DND-41 (cell line): ENCODE results near the gene MCL1.
A peak's percentile ranks its signal among the peaks of the same experiment; 100 is the strongest.
"Not testable (repeated sequence)": the region's sequence is repeated elsewhere in the genome, so short reads cannot be mapped to it uniquely, and the experiment has no call there.

ENCODE experiments used
- ATAC-seq: fragments of 200-7000 bp; cut with Tn5 transposase; 3 replicates; pipeline ENCODE4 v1.9.1; 2021; ENCODE audit warnings: low read depth; ENCODE audit not compliant: insufficient read depth
- DNase-seq: peaks from one replicate; pipeline ENCODE4 v3.0.0-alpha.2; 2020
- H2AFZ ChIP-seq: 2 replicates; pipeline ENCODE4 v1.6.0; 2012; ENCODE audit warnings: low read depth, low read length
- H3K27ac ChIP-seq: 2 replicates; pipeline ENCODE4 v1.5.1; 2012; ENCODE audit warnings: low read length, inconsistent platforms
- H3K27me3 ChIP-seq: fragments of 200-600 bp; sonication (generic); 2 replicates; pipeline ENCODE4 v1.6.0; 2012; ENCODE audit warnings: low read length, mild to moderate bottlenecking, inconsistent platforms; ENCODE audit not compliant: insufficient read depth, poor library complexity
- H3K36me3 ChIP-seq: 2 replicates; pipeline ENCODE4 v1.5.1; 2012; ENCODE audit warnings: low read length, inconsistent platforms; ENCODE audit not compliant: insufficient read depth
- H3K4me1 ChIP-seq: 2 replicates; pipeline ENCODE4 v1.5.1; 2012; ENCODE audit warnings: mild to moderate bottlenecking, low read length; ENCODE audit not compliant: insufficient read depth
- H3K4me2 ChIP-seq: 2 replicates; pipeline ENCODE4 v1.6.0; 2012; ENCODE audit warnings: mild to moderate bottlenecking, moderate library complexity, low read length, inconsistent platforms; ENCODE audit not compliant: insufficient read depth
- H3K4me3 ChIP-seq, 2 experiments: fragments of 200-600 bp in 1 of 2; shearing (Covaris generic) in 1 of 2; 2 replicates each; pipeline ENCODE4 v1.5.1; 2012 to 2016; ENCODE audit warnings: inconsistent platforms in 2 of 2, low read length in 2 of 2, mild to moderate bottlenecking in 2 of 2, low read depth in 1 of 2, moderate library complexity in 1 of 2
- H3K79me2 ChIP-seq: 2 replicates; pipeline ENCODE4 v1.6.0; 2012; ENCODE audit warnings: low read length, inconsistent platforms; ENCODE audit not compliant: insufficient read depth
- H3K9ac ChIP-seq: 2 replicates; pipeline ENCODE4 v1.6.0; 2012; ENCODE audit warnings: low read depth, mild to moderate bottlenecking, inconsistent platforms, low read length, moderate library complexity
- H3K9me3 ChIP-seq: 2 replicates; pipeline ENCODE4 v1.5.1; 2012; ENCODE audit warnings: low read length, moderate library complexity, mild to moderate bottlenecking, inconsistent platforms; ENCODE audit not compliant: insufficient read depth, severe bottlenecking
- H4K20me1 ChIP-seq: 2 replicates; pipeline ENCODE4 v1.6.0; 2012; ENCODE audit warnings: low read length; ENCODE audit not compliant: insufficient read depth
- EZH2 ChIP-seq: IDR thresholded peaks from 3 replicates; pipeline ENCODE4 v1.6.1; 2012; ENCODE audit warnings: borderline replicate concordance, low read depth, mild to moderate bottlenecking, moderate library complexity, low read length, inconsistent platforms; ENCODE audit not compliant: severe bottlenecking
- TF ChIP-seq, protein P1 (sequence below): IDR thresholded peaks from 2 replicates; pipeline ENCODE4 v1.5.1; 2012; ENCODE audit warnings: borderline replicate concordance, low read length, moderate library complexity, mild to moderate bottlenecking; ENCODE audit not compliant: poor library complexity, severe bottlenecking; ENCODE audit errors: extremely low read depth

MCL1 gene

DNA sequence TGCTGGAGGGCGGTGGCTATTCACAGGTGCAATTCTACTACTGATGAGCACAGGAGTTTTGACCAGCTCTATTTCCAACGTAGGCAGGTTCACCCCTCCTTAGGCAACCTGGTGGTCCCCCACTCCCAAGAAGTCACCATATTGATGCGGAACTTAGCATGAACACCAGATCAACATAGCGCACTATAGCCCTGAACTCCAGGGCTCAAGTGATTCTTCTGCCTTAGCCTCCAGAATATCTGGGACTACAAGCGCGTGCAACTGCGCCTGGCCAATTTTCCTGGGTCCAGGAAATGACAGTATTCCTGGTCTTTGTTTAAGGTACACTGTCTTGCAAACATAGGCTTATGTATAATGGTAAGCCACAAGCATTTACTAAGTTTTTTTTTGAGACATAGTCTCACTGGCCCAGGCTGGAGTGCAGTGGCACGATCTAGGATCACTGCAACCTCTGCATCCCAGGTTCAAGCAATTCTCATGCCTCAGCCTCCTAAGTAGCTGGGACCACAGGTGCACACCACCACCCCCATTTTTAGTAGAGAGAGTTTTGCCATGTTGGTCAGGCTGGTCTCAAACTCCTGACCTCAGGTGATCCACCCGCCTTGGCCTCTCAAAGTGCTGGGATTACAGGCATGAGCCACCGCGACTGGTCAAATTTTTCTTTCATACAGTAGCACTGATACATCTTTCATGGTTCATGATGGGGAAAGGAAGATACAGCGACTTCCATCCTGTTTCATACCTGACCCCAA lies 12.6 kb downstream of the MCL1 start:
- peaks cover 75% of the 10 kb centered on the region for H3K4me1 ChIP-seq
- peak overlapping the region; percentile 74 for H3K4me2 ChIP-seq
- peak overlapping the region; percentile 27; the same call in 1 of the 2 replicates for H2AFZ ChIP-seq
- H3K27ac ChIP-seq = peak overlapping the region; percentile 87
- peaks cover 4% of the 10 kb centered on the region; the same call in 1 of the 2 replicates for H3K36me3 ChIP-seq
- TF ChIP-seq EZH2 = no peak
- TF ChIP-seq, protein P1, sequence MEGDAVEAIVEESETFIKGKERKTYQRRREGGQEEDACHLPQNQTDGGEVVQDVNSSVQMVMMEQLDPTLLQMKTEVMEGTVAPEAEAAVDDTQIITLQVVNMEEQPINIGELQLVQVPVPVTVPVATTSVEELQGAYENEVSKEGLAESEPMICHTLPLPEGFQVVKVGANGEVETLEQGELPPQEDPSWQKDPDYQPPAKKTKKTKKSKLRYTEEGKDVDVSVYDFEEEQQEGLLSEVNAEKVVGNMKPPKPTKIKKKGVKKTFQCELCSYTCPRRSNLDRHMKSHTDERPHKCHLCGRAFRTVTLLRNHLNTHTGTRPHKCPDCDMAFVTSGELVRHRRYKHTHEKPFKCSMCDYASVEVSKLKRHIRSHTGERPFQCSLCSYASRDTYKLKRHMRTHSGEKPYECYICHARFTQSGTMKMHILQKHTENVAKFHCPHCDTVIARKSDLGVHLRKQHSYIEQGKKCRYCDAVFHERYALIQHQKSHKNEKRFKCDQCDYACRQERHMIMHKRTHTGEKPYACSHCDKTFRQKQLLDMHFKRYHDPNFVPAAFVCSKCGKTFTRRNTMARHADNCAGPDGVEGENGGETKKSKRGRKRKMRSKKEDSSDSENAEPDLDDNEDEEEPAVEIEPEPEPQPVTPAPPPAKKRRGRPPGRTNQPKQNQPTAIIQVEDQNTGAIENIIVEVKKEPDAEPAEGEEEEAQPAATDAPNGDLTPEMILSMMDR = no peak
- H4K20me1 ChIP-seq = peaks cover 10% of the 10 kb centered on the region; the same call in 1 of the 2 replicates
- peak overlapping the region; percentile 49 for H3K9ac ChIP-seq
- peak overlapping the region in 1 of 2 experiments; percentile 53; a peak in 2 of 4 replicates for H3K4me3 ChIP-seq
- ATAC-seq (no peak), DNase-seq (no peak)
- no peaks in the 10 kb centered on the region for H3K9me3 ChIP-seq
- H3K79me2 ChIP-seq = peaks cover 55% of the 10 kb centered on the region
- H3K27me3 ChIP-seq = no peaks in the 10 kb centered on the region

DNA sequence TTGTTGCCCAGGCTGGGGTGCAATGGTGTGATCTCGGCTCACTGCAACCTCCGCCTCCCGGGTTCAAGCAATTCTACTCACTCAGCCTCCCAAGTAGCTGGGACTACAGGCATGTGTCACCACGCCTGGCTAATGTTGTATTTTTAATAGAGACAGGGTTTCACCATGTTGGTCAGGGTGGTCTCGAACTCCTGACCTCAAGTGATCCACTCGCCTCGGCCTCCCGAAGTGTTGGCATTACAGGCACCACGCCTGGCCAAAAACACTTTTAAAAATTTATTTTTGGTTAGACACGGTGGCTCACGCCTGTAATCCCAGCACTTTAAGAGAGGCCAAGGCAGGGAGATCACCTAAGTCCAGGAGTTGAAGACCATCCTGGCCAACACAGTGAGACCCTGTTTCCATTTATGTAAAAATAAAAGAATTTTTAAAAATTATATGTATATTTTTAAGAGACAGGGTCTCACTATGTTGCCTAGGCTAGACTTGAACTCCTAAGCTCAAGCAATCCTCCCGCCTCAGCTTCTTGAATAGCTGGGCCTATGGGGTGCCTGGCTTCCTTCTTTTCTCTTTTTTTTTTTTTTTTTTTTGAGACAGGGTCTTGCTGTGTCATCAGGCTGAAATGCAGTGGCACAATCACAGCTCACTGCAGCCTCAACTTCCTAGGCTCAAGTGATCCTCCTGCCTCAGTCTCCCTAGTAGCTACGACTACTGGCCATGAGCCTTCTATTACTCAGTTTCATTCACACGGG lies 14.0 kb downstream of the MCL1 start:
- not testable (repeated sequence) for DNase-seq, H3K4me2 ChIP-seq, H3K4me3 ChIP-seq, ATAC-seq, H2AFZ ChIP-seq, H3K36me3 ChIP-seq, H3K27me3 ChIP-seq, H3K9ac ChIP-seq, H3K27ac ChIP-seq, H3K9me3 ChIP-seq, H4K20me1 ChIP-seq
- peaks cover 77% of the 10 kb centered on the region for H3K4me1 ChIP-seq
- H3K79me2 ChIP-seq = peaks cover 47% of the 10 kb centered on the region

DNA sequence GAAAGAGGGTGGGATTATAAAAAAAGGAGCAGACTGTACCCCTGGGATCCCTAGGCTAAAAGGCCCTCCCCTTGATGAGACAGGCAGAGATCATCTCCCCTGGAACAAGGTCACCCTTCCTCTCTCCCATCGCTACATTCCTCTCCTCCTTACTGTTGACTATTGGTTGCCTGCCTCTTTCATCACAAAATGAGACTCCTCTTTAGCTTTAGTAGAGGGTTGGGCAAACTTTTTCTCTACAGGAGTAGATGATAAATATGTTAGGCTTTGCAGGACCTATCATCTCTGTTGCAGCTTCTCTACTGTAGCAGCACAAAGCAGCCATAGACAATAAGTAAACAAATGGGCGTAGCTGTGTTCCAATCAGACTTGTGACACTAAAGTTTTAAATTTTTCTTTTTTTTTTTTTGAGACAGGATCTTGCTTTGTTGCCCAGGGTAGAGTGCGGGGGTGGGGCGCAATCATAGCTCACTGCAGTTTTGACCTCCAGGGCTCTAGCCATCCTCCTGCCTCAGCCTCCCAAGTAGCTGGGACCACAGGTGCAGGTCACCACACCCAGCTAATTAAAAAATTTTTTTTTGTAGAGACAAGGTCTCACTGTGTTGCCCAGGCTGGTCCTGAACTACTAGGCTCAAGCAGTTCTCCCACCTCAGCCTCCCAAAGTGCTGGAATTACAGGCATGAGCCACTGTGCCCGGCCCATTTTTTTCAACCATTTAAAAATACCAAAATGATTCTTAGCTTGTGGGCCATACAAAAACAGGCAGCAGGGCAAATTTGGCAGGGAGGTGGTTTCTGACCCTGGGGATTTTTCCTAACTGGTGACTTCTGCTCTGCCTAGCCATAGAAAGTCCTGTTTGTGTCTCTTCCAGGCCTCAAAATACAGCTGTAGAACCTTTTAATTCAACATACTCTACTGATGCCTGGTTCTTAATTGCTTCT lies 15.1 kb downstream of the MCL1 start:
- no peak overlapping the region for H3K4me3 ChIP-seq
- DNase-seq (no peak), ATAC-seq (no peak)
- H3K9ac ChIP-seq = no peak overlapping the region
- H2AFZ ChIP-seq = no peak overlapping the region
- H3K36me3 ChIP-seq = no peaks in the 10 kb centered on the region
- TF ChIP-seq, protein P1 = no peak
- no peak for TF ChIP-seq EZH2
- H3K4me1 ChIP-seq = peaks cover 66% of the 10 kb centered on the region
- H4K20me1 ChIP-seq = peaks cover 10% of the 10 kb centered on the region; the same call in 1 of the 2 replicates
- H3K27ac ChIP-seq = no peak overlapping the region
- H3K4me2 ChIP-seq = no peak overlapping the region
- H3K27me3 ChIP-seq = no peaks in the 10 kb centered on the region
- no peaks in the 10 kb centered on the region for H3K9me3 ChIP-seq
- peaks cover 36% of the 10 kb centered on the region for H3K79me2 ChIP-seq
